GM03348 (cell line): ENCODE measurements around the gene MOAP1.
"Not testable (repeated sequence)": the region's sequence is repeated elsewhere in the genome, so short reads cannot be mapped to it uniquely, and the experiment has no call there.

Source experiments
- DNase-seq: peaks from one replicate; pipeline ENCODE4 v3.0.0; 2012; ENCODE audit warnings: low spot score

The MOAP1 gene

DNA sequence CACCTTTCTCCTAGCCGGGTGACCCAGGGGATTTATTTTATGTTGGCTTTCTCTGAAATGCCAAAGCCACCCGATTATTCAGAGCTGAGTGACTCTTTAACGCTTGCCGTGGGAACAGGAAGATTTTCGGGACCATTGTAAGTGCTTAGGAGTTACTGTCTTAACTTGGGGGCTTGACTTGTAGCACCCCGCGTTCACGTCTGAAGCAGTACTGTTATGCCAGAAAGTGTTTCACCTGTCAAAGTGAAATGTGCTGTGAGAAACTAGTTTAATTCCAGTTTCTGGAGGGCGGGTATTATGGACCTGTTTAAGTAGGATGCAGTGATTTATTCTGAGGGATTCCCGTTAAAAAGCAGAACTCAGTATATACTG, 638 bp upstream of the MOAP1 start:
- DNase-seq = no peak

DNA sequence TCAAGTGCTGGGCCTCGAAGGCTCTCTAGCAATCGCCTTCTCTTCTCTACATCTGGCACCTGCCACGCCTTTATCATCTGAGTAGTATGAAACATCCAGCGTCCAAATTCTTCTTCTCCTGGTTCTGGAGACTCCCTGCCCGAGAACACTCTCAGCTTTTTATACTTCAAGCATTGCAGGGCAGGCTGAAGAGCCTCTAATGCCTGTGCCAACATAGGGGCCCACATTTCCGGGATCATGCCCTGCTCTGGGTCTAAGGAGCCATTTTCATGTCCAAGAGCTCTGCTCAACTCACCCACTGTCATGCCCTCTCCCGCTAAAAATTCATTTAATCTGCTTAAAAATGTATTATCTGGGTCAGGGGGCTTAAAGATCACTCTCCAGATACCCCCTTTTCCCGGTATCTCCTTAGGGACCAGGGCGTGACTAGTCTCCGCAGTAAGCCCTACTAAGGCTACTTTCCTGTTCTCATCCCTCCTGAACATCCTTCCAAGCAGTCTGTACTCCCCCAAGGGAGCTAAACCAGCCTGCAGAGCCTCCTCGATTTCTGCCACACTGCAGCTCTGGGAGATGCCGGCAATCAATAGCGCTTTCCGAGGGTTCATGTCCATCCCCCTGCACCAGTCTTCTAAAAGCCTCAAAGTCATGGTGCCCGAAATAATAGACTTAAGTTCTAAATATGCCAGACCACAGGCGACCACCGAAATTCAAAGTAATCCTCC, 940 bp downstream of the MOAP1 start:
- DNase-seq = no peak

DNA sequence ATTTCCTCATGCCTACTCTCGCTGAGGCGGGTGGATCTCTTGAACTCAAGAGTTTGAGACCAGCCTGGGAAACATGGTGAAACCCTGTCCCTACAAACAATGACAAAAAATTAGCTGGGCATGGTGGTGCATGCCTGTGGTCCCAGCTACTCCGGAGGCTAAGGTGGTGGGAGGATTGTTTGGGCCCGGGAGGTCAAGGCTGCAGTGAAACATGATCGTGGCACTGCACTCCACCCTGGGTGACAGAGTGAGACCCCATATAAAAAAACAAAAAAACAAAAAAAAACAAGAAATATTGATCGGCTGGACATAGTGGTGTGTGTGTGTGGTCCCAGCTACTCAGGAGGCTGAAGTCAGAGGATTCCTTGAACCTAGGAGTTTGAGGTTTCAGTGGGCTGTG, 9.2 kb downstream of the MOAP1 start:
- no peak for DNase-seq

DNA sequence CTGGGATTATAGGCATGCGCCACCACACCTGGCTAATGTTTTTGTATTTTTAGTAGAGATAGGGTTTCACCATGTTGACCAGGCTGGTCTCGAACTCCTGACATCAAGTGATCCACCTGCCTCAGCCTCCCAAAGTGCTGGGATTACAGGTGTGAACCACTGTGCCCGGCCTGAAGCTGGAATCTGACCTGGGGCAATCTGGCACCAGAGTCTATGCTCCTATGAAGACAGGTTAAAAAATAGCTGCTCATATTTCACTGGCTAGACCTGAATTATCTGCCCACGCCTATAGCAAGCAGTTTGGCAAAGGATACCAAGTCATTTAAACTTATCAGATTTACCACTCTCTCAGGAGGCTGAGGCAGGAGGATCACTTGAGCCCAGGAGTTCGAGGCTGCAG, 10.0 kb downstream of the MOAP1 start:
- not testable (repeated sequence) for DNase-seq

DNA sequence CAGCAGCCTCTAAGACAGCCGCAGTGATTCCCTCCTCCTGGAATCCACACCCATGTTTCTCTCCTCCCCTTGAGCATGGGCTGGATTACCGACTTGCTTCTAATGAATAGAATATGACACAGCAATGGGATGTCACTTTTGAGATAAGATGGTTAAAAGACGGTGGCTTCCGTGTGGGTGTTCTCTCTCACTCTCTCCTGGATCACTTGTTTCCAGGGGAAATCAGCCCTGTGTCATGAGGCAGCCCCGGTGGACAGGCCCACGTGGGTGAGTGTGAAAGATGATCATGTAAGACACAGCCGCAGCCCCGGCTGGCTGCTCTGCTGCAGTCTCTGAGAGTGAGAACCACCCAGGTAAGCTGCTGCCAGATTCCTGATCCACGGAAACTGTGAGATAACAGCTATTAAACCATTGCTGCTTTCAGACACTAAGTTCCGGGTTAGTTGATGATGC, 10.7 kb downstream of the MOAP1 start:
- peak; percentile 9 for DNase-seq

DNA sequence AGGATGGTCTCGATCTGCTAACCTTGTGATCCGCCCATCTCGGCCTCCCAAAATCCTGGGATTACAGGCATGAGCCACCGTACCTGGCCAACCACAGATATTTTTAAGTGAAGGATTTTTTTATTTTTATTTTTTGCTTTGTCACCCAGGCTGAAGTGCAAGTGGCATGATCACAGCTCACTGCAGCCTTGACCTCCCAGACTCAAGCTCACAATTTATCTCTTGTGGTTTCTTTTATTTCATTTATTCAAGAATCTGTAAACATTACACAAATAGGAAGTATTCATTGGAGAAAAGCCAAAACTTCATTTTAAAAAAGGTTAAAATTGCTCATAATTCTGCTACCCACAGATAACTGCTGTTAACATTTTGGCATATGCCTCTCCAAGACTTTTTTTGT, 13.3 kb downstream of the MOAP1 start:
- DNase-seq = no peak

DNA sequence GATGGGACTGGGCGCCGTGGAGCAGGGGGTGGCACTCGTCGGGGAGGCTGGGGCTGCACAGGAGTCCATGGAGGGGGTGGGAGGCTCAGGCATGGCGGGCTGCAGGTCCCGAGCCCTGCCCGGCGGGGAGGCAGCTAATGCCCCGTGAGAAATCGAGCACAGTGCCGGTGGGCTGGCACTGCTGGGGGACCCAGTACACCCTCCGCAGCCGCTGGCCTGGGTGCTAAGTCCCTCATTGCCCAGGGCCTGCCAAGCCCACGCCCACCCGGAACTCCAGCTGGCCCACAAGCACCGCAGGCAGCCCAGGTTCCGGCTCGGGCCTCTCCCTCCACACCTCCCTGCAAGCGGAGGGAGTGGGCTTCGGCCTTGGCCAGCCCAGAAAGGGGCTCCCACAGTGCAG, 14.6 kb downstream of the MOAP1 start:
- DNase-seq = not testable (repeated sequence)

DNA sequence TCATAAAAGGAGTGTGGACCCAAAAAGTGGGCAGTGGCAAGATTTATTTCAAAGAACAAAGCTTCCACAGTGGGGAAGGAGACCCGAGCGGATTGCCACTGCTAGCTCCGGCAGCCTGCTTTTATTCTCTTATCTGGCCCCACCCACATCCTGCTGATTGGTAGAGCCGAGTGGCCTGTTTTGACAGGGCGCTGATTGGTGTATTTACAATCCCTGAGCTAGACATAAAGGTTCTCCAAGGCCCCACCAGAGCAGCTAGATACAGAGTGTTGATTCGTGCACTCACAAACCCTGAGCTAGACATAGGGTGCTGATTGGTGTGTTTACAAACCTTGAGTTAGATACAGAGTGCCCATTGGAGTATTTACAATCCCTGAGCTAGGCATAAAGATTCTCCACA, 15.1 kb downstream of the MOAP1 start:
- DNase-seq = not testable (repeated sequence)

DNA sequence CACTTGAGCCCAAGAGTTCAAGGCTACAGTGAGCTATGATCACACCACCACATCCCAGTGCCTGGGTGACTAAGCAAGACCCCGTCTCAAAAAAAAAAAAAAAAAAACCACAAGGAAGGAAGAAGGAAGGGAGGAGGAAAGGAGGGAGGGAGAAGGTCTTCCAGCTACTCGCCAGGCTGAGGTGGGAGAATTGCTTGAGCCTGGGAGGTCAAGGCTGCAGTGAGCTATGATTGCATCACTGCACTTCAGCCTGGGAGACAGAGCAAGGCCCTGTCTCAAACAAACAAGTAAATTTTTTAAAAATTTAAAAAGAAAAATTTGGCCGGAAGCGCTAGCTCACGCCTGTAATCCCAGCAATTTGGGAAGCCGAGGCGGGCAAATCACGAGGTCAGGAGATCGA, 16.1 kb downstream of the MOAP1 start:
- not testable (repeated sequence) for DNase-seq

DNA sequence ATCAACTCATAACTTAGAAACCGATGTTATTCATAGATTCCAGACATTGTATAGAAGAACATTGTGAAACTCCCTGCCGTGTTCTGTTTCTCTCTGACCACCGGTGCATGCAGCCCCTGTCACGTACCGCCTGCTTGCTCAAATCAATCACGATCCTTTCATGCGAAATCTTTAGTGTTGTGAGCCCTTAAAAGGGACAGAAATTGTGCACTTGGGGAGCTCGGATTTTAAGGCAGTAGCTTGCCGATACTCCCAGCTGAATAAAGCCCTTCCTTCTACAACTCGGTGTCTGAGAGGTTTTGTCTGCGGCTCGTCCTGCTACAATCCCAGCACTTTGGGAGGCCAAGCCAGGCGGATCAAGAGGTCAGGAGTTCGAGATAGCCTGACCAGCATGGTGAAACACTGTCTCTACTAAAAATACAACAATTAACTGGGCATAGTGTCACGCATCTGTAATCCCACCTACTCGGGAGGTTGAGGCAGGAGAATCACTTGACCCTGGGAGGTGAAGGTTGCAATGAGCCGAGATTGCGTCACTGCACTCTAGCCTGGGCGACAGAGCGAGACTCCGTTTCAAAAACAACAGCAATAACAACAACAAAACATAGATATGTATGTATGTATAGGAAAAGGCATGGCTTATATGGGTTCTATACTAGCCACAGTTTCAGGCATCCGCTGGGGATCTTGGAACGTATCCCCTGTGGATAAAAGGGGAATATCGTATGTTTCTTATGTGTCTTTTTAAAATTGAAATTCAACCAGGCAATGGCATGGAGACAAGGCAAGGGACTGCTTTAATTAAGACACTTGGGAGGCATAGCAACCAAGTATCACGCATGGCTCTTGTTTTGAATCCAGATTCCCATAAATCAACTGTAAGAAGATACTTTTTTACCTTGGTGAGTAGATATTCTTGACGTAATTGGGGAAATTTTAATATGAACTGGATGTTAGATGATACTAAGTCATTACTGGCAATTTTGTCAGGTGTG, 19.1 kb downstream of the MOAP1 start:
- DNase-seq = not testable (repeated sequence)

DNA sequence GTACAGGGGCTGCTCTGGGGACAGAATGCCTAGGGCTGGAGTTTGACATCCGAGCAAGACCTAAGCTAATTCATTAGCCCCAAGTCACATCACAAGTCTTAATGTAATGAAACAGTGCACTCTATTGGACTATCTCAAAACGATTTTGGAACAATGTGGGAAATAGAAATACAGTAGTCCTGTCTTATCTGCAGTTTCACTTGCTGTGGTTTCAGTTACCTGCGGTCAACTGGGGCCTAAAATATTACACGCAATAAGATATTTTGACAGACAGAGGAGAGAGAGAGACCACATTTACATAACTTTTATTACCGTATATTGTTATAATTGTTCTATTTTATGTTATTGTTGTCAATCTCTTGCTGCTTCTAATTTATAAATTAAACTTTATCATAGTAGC, 21.1 kb downstream of the MOAP1 start:
- DNase-seq = no peak

DNA sequence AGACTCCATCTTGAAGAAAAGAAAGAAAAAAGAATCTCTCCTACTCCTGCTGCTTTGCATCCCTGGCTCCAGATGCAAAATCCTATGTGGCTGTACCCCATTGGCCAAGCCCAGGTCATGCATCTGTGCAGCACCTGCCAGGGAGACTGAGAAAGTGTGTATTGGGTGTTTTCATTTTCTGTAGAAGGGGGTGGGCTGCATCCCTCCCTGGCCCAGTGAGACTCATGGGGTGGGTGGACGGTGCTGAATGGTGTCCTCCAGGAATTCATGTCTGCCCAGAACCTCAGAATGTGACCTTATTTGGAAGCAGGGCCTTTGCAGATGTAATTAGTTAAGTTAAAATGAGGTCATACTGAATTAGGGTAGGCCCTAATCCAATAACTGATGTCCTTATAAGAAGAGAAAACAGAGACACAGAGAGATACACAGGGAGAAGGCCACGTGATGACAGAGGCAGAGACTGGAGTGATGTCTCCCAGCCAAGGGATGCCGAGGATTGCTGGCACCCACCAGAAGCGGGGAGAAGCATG, 23.2 kb downstream of the MOAP1 start:
- DNase-seq = no peak

DNA sequence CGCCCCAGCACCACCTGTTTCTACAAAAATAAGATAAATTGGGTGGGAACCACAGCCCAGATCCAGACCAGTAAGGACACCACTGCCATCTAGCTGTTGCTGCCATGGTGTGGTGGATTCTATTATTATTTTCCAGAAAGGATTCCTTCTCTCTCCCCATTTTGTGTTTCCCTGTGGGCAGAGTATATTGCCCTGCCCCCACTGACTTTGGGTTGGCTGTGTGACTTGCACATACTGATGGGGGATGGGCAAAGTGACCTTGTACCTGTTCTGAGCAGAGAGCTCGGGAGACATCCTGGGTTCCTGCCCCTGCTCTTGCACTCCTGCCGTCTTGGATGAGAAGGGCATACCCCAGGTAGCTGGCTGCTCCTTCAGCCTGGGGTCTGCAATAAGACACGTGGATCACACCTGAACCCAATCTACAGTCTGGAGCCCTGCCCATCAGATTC, 24.3 kb downstream of the MOAP1 start:
- DNase-seq = peak; percentile 32

DNA sequence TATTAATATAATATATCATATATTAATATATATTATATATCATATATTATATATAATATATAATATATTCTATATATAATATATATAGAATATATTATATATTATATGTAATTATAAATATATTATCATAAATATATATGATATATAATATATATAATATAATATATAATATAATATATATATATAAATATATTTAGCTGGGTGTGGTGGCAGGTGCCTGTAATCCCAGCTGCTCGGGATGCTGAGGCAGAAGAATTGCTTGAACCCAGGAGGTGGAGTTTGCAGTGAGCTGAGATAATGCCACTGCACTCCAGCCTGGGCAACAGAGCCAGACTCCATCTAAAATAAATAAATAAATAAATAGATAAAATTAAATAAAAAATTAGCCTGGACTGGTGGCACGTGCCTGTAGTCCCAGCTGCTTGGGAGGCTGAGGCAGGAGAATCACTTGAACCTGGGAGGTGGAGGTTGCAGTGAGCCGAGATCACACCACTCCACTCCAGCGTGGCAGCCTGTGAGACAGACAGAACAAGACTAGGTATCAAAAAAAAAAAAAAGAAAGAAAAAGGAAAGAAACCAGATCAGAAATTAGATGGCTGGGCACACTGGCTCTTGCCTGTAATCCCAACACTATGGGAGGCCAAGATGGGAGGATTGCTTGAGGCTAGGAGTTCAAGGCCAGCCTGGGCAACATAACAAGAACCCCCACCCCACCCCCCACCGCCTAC, 24.9 kb downstream of the MOAP1 start:
- not testable (repeated sequence) for DNase-seq

DNA sequence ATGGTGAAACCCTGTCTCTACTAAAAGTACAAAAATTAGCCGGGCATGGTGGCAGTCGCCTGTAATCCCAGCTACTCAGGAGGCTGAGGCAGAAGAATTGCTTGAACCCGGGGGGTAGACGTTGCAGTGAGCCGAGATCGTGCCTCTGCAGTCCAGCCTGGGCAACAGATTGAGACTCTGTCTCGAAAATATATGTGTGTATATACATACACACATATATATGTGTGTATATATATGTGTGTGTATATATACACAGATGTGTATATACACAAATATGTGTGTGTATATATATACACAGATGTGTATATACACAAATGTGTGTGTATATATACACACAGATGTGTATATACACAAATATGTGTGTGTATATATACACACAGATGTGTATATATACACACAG, 26.3 kb downstream of the MOAP1 start:
- not testable (repeated sequence) for DNase-seq

DNA sequence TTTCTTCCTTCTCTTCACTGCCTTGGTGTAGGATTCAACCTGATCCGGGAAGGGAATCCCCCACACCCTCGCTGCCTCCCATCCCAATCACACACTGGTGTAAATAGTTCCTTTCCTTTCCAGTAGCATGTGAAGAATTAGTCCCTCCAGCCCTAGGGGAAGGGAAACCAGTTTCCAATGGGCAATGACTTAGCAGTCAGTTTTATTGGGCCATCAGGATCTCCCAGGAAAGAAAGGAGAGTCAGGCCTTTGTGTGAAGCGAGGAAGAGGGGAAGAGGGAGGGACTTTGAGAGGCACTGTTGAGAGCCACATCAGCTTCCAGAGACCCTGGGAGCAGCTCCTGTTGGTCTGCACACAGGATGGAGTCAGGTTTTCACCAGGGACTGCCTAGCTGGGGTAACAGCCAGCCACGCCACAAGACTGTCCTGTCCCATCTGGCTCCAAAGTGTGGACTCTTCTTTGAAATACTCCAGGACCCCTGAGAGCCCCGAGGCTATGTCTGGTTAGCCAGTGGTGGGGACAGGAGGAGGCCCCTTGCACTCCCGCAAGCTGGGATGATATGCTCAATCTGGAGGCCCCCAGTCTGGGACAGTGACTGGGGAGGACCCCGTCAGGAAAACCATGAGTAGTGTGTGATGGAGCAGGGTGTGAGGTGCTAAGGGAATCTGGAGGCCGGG, 27.9 kb downstream of the MOAP1 start:
- no peak for DNase-seq

DNA sequence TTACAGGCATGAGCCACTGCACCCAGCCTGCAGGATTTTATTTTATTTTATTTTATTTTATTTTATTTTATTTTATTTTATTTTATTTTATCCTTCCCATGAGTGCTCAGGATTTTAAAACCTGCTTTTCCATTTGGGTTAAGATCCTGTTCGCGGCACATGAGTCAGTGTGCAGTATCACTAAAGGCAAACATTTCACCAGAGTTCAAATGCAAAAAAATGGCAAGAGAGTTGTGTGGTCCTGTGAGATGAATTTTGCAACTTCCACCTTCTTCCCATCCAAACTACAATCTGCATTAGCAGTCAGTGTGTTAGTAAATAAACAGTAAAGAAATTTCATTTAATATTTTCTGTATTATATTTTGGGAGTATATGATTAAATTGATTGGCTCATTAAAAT, 29.0 kb downstream of the MOAP1 start:
- no peak for DNase-seq

DNA sequence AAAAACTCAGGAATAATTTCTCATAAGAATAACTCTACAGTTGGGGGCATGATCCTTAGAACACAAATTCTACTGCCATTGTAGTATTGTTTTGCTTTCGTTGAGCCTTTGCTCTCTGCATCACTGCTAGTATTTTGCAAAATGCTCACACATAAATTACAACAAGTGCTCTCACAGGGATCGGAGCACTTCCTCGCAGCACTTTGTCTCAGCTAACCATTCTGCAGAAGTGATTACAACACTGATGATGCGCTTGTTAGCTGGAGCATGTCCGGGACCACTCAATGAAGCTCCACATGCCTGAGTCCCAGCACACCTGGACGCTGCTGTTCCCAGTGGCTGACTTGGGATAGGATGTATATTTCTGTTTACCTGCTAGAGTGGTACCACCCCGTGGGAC, 31.6 kb downstream of the MOAP1 start:
- no peak for DNase-seq

DNA sequence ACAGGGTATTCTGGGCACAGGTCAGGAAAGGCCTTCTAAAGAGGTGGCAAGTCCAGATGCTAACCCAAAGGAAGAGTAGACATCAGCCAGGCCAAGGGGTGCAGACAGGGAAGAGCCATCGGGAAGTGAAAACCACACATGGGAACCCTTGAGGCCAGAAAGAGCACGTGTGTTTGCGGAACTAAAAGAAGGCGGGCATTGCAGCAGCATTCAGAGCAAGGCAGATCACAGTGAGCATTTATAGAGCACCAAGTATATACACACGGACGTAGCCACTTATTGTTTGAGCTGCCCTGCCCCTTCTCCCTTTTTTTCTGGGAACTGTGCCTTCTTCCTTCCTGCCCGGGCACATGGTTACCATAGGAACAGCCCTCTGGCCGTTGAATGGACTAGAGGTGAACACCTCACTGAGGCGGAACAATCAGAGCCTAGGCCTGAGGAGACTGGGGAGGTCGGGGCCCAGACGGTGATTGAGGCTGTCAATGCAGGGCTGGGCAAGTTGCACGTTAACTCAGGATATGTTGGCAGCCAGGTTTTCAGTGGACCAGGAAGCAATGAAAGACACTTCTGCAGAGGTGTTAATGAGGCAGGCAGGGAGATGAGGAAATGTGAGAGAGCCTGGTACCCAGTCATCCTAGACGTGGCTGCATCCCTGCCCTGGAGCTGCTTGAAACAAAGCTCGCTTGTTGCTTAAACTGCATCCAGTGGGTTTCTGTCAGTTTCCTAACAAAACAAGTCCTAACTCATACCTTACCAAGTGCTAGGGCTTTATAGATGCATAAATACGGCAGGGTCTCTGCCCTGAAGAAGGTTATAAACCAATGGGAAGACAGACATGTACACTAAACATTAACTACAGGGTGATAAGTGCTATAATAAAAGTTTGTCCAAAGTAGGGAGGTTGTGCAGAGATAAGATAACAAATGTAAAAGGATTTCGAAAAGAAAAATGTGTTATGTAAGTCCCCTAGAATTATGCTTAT, 34.2 kb downstream of the MOAP1 start:
- DNase-seq = no peak

DNA sequence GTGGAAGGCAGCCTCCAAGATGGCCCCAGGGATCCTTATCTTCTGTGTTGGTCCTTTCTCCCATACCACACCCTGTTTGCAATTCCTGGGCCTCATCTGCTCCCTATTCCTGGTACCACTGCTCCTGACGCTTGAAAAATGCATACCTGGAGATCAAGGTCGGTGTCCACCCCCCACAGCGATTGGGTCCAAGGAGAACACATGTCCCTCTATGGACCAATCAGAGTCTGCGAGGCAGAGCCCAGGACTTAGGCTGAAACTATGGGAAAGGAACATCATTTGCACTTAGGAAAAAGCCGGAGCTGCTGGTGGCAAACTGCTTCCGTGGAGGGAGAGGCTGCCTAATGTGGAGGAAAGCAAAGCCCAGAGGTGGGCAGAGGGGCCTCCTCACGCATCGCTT, 35.7 kb downstream of the MOAP1 start:
- DNase-seq = no peak
